ENCODE measurements around the gene P4HTM.

P4HTM gene

DNA sequence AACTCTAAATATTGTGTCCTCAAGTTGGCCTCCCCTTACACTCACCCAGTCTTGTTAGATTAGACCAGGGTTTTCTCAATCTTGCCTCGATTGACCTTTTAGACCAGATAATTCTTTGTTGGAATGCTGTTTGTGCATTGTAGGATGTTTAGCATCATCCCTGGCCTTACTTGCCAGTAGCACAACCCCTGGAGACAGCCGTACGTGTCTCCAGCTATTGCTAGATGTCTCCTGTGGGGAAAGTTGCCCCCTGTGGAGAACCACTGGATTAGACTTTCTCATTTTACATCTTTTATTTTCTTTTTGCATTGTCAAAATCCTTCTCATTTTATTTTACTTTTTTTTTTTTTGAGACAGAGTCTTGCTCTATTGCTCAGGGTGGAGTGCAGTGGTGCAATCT is 19.4 kb downstream of the P4HTM start:
- no peak for DNase-seq

- no peak for DNase-seq
Measured at GRCh38 chr3:49012441-49013017, 22.5 kb downstream of the P4HTM start.

- no peak for DNase-seq
Measured at GRCh38 chr3:49013113-49013737, 23.2 kb downstream of the P4HTM start.

DNA sequence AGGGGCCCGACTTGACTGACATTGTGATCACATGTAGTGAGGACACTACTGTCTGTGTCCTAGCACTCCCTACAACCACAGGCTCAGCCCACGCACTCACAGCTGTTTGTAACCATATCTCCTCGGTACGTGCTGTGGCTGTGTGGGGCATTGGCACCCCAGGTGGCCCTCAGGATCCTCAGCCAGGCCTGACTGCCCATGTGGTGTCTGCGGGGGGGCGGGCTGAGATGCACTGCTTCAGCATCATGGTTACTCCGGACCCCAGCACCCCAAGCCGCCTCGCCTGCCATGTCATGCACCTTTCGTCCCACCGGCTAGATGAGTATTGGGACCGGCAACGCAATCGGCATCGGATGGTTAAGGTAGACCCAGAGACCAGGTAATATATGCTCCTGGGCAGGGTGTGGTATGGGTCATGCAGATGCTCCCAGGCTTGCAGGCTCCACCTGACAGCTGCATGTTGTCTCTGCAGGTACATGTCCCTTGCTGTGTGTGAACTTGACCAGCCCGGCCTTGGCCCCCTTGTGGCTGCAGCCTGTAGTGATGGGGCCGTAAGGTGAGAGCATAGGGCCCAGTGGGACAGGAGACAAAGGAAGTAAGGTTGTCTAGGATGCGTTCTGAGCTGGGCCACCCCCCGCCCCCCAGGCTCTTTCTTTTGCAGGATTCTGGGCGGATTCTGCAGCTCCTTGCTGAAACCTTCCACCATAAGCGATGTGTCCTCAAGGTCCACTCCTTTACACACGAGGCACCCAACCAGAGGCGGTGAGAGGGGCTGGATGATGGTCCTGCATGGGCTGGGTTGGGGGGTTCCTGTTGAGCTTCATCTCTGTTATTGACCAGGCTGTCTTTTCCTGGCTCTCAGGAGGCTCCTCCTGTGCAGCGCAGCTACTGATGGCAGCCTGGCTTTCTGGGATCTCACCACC is 24.0 kb downstream of the P4HTM start:
- no peak for DNase-seq

GRCh38 chr3:49015072-49015471 is 25.0 kb downstream of the P4HTM start:
- no peak for DNase-seq

DNA sequence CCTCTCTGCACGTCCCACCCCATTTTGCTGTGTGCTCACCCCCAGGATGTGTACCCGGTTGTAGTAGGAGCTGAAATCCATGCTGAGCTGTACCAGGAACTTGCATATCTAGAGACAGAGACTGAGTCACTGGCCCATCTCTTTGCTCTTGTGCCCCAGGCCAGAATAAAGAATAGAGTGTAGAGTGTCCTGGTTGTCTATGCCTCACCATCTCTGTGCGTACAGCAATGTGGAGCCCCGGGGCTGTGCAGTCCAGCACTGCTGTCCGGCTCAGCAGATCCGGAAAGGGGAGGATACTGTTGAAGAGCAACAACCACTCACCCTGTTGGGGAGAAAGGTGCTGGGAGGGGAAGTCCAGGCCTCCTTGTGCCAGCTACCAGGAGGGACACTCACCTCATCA is 25.7 kb downstream of the P4HTM start:
- no peak for DNase-seq

GRCh38 chr3:49016414-49017228 is 26.6 kb downstream of the P4HTM start:
- DNase-seq, result no peak

DNA sequence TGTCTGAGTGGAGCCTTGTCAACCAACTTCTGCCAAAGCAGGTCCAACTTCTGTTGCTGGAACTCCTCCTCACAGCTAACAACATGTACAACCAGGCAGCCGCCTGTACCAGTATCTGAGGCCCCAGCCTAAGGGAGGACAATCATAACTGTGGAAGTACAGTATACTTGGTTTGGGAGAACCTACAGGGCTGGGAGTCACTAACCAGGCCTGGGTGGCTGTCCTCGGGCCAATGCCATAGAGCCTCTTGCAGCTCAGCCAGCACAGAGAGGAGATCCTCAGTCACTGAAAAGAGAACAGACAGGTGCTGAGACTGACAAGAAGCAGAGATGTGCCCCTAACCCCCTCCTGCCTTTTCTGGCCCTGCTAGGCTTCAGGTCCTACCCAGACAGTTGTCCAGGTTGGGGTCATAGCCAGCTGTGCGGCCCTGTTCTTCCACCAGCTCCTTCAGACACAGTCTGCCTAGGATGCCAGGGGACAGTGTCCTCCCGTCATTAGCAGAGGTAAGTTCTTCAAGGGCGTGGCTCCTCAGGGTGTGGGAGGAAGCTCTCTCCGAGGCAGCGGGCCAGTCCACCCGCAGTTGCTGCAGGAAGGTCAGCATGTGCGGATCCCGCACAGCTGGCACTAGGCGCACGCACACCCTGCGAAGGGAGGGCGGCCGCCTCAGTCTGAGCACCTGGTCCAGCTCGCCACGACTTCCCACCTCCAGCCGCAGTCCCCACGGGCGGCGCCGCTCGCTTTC is 27.4 kb downstream of the P4HTM start:
- no peak for DNase-seq

DNA sequence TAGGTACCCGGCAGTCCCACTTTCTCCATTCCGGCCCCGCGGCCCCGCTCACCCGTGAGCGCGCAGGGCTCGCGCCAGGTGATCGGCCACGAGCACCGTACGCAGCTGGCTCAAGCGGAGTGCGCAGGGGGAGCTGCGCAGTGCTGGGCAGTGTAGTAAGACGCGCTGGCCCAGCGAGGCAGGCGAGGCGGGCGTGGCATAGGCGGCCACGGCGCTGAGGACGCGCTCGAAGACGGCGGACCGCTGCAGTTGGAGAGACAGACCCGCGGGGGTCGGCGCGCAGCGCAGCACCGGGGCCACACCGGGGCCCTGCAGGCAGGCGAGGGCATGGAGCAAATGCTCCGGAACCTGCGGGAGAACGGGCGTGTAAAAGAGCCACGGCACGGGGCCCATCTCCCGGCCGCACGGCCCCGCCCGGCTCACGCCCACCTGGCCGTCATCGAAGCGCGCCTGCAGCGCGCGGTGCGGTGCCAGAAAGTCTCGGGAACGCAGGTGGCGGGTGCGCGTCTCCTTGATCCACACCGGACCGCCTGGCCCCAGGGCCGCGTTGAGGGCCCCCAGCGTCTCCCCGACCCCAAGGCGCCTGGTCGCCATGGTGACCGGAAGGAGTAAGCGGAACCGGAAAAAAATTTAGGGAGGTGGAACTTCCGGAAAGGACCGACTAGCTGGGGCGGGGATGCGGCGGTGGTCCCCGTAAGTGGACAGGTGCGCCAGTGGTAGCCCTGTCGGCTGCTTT is 28.1 kb downstream of the P4HTM start, which contains the start of gene DALRD3:
DALRD3 (minus strand) TSS at position 610 of the 736 bp plus-strand sequence; CDS start at position 594, 16 bp downstream.
- peak; percentile 39 for DNase-seq

GRCh38 chr3:49018707-49019006 is 28.6 kb downstream of the P4HTM start:
- DNase-seq, result no peak

DNA sequence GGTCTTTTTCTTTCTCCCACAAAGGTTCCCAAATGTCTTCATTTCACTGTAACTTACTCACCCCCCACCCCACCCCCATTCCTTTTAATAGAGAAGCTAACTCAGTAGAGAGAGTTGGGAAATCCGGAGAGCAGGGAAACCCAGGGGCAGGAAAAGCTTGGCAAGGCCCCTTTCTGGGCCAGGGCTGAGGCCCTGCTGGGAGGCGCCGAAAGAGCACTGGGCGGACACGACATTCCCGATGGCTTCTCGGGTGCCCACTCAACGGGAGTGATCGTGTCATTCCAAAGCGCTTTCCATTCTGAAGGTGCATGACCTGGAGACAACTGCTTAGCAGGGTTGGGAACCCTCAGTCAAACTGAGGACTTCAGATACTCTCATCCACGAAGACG is 29.9 kb downstream of the P4HTM start:
- no peak for DNase-seq

GRCh38 chr3:49020330-49021212 is 30.5 kb downstream of the P4HTM start:
- DNase-seq, result no peak

- peak; percentile 96 for DNase-seq
Measured at GRCh38 chr3:49021213-49021812, 31.3 kb downstream of the P4HTM start.

DNA sequence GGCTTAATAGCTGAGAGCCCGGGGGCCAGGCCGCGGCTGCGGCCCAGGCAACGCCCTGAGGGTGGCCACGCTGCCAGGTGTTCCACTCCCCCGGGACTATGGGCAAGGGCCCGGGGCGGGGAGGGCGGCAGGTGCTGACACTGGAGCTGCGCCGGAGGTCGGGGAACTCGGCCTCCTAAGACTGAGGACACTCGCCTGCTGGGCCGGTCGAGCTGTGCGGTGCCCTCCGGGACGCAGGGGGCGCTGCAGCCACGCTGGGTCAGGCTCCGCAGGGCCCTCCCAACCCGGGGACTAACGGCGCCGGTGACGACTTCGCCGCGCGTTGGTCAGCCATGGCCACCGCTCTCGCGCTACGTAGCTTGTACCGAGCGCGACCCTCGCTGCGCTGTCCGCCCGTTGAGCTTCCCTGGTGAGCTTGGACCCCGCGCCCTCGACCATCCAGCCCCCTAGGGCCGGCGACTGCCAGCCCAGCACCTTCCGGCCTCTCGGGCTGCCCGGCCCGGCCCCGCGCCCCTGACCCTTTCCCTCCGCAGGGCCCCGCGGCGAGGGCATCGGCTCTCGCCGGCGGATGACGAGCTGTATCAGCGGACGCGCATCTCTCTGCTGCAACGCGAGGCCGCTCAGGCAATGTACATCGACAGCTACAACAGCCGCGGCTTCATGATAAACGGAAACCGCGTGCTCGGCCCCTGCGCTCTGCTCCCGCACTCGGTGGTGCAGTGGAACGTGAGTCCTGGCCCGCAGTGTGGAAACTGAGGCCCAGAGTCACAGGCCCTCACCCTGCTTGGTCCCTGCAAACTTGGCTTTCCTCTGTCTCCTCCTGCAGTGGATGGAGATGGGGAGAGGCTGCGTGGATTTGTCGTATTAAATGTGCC is 32.0 kb downstream of the P4HTM start, which contains the start of gene NDUFAF3:
NDUFAF3 (plus strand) TSS at position 309 of the 875 bp plus-strand sequence; CDS start at position 333, 24 bp downstream.
- peak; percentile 84 for DNase-seq

DNA sequence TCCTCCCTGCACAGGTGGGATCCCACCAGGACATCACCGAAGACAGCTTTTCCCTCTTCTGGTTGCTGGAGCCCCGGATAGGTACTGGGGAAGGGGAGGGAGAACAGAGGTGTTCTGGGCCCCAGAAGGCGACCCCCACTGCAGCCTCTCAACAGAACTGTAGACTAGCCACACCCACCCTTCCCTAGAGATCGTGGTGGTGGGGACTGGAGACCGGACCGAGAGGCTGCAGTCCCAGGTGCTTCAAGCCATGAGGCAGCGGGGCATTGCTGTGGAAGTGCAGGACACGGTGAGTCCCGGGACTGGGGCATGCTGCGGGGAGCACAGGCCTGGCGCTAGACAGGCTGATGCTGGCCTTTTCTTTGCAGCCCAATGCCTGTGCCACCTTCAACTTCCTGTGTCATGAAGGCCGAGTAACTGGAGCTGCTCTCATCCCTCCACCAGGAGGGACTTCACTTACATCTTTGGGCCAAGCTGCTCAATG is 32.7 kb downstream of the P4HTM start:
- no peak for DNase-seq

- no peak for DNase-seq
Measured at GRCh38 chr3:49023775-49024174, 33.7 kb downstream of the P4HTM start.

- DNase-seq, result no peak
Measured at GRCh38 chr3:49024449-49024848, 34.4 kb downstream of the P4HTM start.

DNA sequence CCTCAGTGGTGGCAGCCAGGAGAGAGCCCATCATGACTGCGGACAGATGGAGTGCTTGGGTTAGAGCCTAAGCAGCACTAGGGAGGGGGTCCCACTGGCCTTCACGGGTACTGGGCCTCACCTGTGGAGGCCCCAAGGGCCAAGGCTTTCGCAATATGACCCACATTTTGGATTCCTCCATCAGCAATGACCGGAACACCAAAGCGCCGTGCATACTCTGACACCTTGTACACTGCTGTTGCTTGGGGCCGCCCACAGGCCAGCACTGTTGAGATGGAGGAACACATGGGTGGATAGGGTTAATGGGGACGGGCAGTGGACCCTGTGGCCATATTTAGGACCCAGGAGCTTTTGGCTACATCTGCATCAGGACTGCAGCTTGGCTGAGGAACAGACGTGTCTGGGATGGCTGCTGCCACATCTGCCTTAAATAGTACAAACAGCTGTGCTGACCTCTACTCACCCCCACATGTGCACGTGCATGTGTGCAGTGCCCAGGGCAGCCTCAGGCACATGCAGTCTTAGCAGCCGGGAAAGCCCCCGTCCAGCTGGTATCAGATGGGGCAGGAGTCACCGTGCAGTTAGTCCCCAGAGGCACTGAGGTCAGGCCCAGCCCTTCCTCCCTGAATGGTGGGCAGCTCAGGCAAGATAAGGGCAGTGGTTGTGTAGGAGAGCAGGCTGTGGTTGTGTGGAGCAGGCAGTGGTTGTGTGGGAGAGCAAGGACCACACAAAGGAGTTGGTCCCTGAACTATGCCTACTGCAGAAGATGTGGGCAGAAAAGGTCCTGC is 35.2 kb downstream of the P4HTM start:
- DNase-seq, result no peak

Data from activated CD4-positive, alpha-beta T cell treated with anti-CD3 and anti-CD28 coated beads for 1 hour (primary cell).